KMS-11 (cell line): ENCODE measurements around the gene CDKL5.

ENCODE experiments used
- H2AFZ ChIP-seq: fragments of 200-600 bp; sonication (generic); 2 replicates; pipeline ENCODE4 v1.6.1; 2016; ENCODE audit warnings: antibody characterized with exemption, mixed run types, low read depth
- H3K27ac ChIP-seq: fragments of 200-600 bp; sonication (generic); 2 replicates; pipeline ENCODE4 v1.6.1; 2016; ENCODE audit warnings: mild to moderate bottlenecking, mixed run types
- H3K27me3 ChIP-seq: fragments of 200-600 bp; sonication (generic); 2 replicates; pipeline ENCODE4 v1.6.1; 2017; ENCODE audit warnings: mild to moderate bottlenecking, low read depth, mixed run types, moderate library complexity; ENCODE audit not compliant: insufficient read depth
- H3K36me3 ChIP-seq: fragments of 200-600 bp; sonication (generic); 2 replicates; pipeline ENCODE4 v1.6.1; 2017; ENCODE audit warnings: mild to moderate bottlenecking, mixed run types; ENCODE audit not compliant: insufficient read depth
- H3K4me1 ChIP-seq: fragments of 200-600 bp; sonication (generic); 2 replicates; pipeline ENCODE4 v1.6.1; 2016; ENCODE audit warnings: mild to moderate bottlenecking, low read depth, mixed run types; ENCODE audit not compliant: poor library complexity, severe bottlenecking
- H3K4me2 ChIP-seq: fragments of 200-600 bp; sonication (generic); 2 replicates; pipeline ENCODE4 v1.7.0; 2016; ENCODE audit warnings: mild to moderate bottlenecking, mixed run types
- H3K4me3 ChIP-seq: fragments of 200-600 bp; sonication (generic); IDR thresholded peaks from 2 replicates; pipeline ENCODE4 v1.6.1; 2017; ENCODE audit warnings: low read depth, low read length, mixed read lengths; ENCODE audit not compliant: insufficient read depth
- H3K79me2 ChIP-seq: fragments of 200-600 bp; sonication (generic); 2 replicates; pipeline ENCODE4 v1.6.1; 2016; ENCODE audit warnings: low read depth, mixed run types; ENCODE audit not compliant: insufficient read depth
- H3K9ac ChIP-seq: fragments of 200-600 bp; sonication (generic); 2 replicates; pipeline ENCODE4 v1.6.1; 2016; ENCODE audit warnings: mild to moderate bottlenecking, mixed run types
- H4K20me1 ChIP-seq: fragments of 200-600 bp; sonication (generic); 2 replicates; pipeline ENCODE4 v1.6.1; 2016; ENCODE audit warnings: mild to moderate bottlenecking, mixed run types; ENCODE audit not compliant: insufficient read depth
- TF ChIP-seq, protein P1 (sequence below): fragments of 200-600 bp; sonication (generic); conservative IDR thresholded peaks from 2 replicates; pipeline ENCODE4 v1.6.1; 2017; ENCODE audit warnings: low read depth, mild to moderate bottlenecking, antibody characterized with exemption, low read length, moderate library complexity, mixed read lengths

The CDKL5 gene

DNA sequence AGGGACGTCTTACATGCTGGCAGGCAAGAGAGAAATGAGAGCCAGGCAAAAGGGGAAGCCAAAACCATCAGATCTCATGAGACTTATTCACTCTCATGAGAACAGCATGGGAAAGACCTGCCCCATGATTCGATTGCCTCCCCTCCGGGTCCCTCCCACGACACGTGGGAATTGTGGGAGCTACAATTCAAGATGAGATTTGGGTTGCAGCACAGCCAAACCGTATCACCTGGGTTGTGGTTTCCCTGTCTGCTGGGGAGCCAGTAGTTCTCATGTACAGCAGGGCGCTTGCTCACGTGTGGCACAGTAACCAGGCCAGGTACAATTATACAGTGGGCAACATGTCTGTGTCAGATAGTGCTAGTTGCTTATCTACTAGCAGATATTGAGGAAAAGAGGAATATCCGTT lies 257.6 kb downstream of the CDKL5 start:
- Histone ChIP-seq H3K4me2 (no peak overlapping the region), H3K4me3 (no peak overlapping the region), H3K79me2 (no peaks in the 10 kb centered on the region), H3K9ac (no peak overlapping the region), H3K4me1 (no peaks in the 10 kb centered on the region), H4K20me1 (no peaks in the 10 kb centered on the region), H3K27ac (no peak overlapping the region), H3K27me3 (no peaks in the 10 kb centered on the region), H2AFZ (no peak overlapping the region), H3K36me3 (no peaks in the 10 kb centered on the region)
- TF ChIP-seq, protein P1, sequence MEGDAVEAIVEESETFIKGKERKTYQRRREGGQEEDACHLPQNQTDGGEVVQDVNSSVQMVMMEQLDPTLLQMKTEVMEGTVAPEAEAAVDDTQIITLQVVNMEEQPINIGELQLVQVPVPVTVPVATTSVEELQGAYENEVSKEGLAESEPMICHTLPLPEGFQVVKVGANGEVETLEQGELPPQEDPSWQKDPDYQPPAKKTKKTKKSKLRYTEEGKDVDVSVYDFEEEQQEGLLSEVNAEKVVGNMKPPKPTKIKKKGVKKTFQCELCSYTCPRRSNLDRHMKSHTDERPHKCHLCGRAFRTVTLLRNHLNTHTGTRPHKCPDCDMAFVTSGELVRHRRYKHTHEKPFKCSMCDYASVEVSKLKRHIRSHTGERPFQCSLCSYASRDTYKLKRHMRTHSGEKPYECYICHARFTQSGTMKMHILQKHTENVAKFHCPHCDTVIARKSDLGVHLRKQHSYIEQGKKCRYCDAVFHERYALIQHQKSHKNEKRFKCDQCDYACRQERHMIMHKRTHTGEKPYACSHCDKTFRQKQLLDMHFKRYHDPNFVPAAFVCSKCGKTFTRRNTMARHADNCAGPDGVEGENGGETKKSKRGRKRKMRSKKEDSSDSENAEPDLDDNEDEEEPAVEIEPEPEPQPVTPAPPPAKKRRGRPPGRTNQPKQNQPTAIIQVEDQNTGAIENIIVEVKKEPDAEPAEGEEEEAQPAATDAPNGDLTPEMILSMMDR, result no peak

DNA sequence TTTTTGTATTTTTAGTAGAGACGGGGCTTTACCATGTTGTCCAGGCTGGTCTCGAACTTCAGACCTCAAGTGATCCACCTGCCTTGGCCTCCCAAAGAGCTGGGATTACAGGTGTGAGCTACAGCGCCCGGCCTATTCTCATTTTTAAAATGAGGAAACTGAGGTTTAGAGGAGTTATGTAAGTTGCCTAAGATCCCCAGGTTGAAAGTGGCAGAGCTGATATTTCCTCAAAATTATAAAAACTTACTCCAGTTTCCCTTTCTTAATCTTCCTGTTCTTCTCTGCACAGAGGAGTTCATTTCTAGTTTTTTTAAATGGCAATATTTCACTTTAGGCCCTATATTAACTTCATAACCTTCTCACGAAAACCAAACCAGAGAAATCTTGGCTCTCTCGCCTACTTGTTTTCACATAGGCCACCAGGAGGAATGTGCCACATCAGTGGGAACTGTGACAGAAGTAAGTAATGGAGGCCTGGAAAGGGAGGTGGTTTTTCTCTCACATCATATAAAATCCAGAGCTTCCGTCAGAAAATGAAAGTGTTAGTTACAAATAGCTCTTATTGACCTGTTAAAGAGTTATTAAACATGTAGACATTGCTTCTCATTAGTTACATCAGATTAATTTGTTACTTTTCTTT lies 262.6 kb downstream of the CDKL5 start:
- TF ChIP-seq, protein P1, result no peak
- H3K79me2 ChIP-seq, result no peaks in the 10 kb centered on the region

DNA sequence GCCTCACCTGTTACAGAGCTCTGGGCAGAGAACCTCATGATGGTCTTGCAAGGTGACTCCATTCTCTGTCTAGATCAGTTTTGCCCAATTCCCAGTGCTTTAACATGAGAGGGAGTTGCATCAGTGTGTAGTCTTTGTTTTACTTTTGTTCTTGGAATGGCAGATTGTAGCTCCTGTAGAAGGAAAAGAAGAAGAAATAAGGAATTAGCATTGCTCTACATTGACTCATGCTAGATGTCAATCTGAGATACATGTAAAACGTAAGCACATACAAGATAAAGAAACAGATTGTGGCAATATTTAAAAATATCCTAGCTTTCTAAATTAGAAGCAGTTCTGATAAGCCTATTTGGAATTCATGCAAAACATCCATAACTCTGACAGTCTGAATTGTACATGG lies 266.0 kb downstream of the CDKL5 start:
- Histone ChIP-seq H3K4me2 (no peak overlapping the region), H3K79me2 (no peaks in the 10 kb centered on the region), H3K27me3 (no peaks in the 10 kb centered on the region), H2AFZ (no peak overlapping the region), H3K27ac (no peak overlapping the region), H3K4me1 (no peaks in the 10 kb centered on the region), H3K9ac (no peak overlapping the region), H4K20me1 (no peaks in the 10 kb centered on the region), H3K36me3 (no peaks in the 10 kb centered on the region), H3K4me3 (no peak overlapping the region)
- TF ChIP-seq, protein P1, result no peak

More for the DNA sequence above, 262.6 kb downstream of the CDKL5 start:
- Histone ChIP-seq H4K20me1 (no peaks in the 10 kb centered on the region), H3K4me3 (no peak overlapping the region), H3K9ac (no peak overlapping the region), H3K4me2 (no peak overlapping the region), H3K4me1 (no peaks in the 10 kb centered on the region), H3K27me3 (no peaks in the 10 kb centered on the region), H3K27ac (no peak overlapping the region), H3K36me3 (no peaks in the 10 kb centered on the region), H2AFZ (no peak overlapping the region)

DNA sequence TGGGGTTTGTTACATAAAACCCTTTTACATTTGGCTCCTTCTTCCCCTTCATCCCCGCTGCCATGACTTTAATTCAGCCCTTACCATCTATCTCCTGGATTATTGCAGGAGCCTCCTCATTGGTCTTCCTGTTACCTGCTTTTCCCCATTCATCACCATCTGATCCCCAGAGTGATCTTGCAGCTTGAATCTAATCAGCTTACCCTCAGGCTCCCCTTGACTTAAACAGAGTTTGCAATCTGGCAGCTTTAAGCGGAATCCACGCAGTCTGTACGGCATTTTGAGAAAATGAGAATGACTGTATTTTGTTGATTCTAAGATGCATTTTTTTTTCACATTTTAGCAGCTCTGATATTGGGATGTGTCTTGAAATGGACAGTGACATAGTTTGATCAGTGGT lies 267.1 kb downstream of the CDKL5 start:
- Histone ChIP-seq H3K4me3 (no peak overlapping the region), H3K9ac (no peak overlapping the region), H3K27ac (no peak overlapping the region), H4K20me1 (no peaks in the 10 kb centered on the region), H3K4me2 (no peak overlapping the region), H3K4me1 (no peaks in the 10 kb centered on the region), H3K79me2 (no peaks in the 10 kb centered on the region), H3K36me3 (no peaks in the 10 kb centered on the region), H2AFZ (no peak overlapping the region), H3K27me3 (no peaks in the 10 kb centered on the region)
- TF ChIP-seq, protein P1, result no peak
